K562 (cell line): Measurements from ENCODE around the gene KRT83.

Experiments
- BCL6 ChIP-seq: fragments of 250-450 bp; sonication (Bioruptor Pico); IDR thresholded peaks from 2 replicates; pipeline ENCODE4 v1.4.0; 2020
- EGR1 ChIP-seq: fragments of 450-650 bp; conservative IDR thresholded peaks from 2 replicates; pipeline ENCODE4 v1.6.1; 2017; ENCODE audit warnings: mild to moderate bottlenecking
- HCFC1 ChIP-seq: IDR thresholded peaks from 2 replicates; pipeline ENCODE4 v1.6.1; 2012; ENCODE audit warnings: low read depth, low read length, improper control_type of control experiment
- HLTF ChIP-seq: fragments of 450-650 bp; IDR thresholded peaks from 2 replicates; pipeline ENCODE4 v1.6.1; 2016
- JUNB ChIP-seq: fragments of 450-650 bp; formaldehyde crosslinking; conservative IDR thresholded peaks from 2 replicates; pipeline ENCODE4 v1.4.0; 2020; ENCODE audit warnings: mild to moderate bottlenecking
- JUND ChIP-seq, 2 experiments: IDR thresholded peaks; 2 replicates in 1 of 2; 3 replicates in 1 of 2; pipeline ENCODE4 v1.6.1; 2011; ENCODE audit warnings: borderline replicate concordance in 2 of 2, low read depth in 2 of 2, low read length in 2 of 2, improper control_type of control experiment in 1 of 2, missing biosample characterization in 1 of 2, missing genetic modification characterization in 1 of 2, missing genetic modification reagents in 1 of 2
- NR2F6 ChIP-seq: fragments of 450-650 bp; formaldehyde crosslinking; IDR thresholded peaks from 2 replicates; pipeline ENCODE4 v1.4.0; 2020; ENCODE audit warnings: mild to moderate bottlenecking
- POLR2AphosphoS5 ChIP-seq: IDR thresholded peaks from 2 replicates; pipeline ENCODE4 v1.6.1; 2011; ENCODE audit warnings: mild to moderate bottlenecking, low read depth, low read length, moderate library complexity; ENCODE audit not compliant: control insufficient read depth, insufficient read depth
- SNRNP70 ChIP-seq: fragments of 200-400 bp; formaldehyde crosslinking; optimal IDR thresholded peaks from 2 replicates; pipeline ENCODE3; 2017; ENCODE audit warnings: low read depth, low read length
- TCF7L2 ChIP-seq: fragments of 150-350 bp; IDR thresholded peaks from 2 replicates; pipeline ENCODE4 v1.6.1; 2016; ENCODE audit warnings: low read depth, mild to moderate bottlenecking, low read length, moderate library complexity
- ZFX ChIP-seq: sonication (generic); formaldehyde crosslinking; IDR thresholded peaks from 2 replicates; pipeline ENCODE4 v1.8.0; 2022; ENCODE audit warnings: mild to moderate bottlenecking, missing genetic modification reagents, moderate library complexity
- TF ChIP-seq, protein P1 (sequence below): conservative IDR thresholded peaks from 2 replicates; pipeline ENCODE4 v1.6.1; 2011; ENCODE audit warnings: low read depth, mild to moderate bottlenecking, low read length; ENCODE audit not compliant: control insufficient read depth

DNA sequence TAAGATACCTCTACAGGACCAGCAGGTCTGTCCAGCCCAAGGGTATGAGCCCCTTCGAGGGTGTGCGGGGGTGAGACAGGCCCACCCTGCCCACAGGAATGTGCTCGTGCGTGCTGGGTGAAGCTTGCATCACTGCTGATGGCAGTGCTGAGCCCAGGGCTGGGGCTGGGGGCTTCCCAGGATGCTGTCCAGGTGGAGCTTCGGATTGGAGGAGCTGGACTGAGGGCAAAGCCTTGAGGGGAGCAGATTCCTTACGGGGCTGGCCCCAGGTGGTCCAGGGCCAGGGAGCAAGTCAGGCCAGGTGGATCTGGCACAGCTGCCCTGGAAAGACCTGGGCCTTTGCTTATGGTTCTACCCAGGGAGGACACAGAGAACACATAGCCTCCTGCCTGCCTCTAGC lies 48.6 kb upstream of the KRT83 start:
- TF ChIP-seq POLR2AphosphoS5, result no peak
- TF ChIP-seq TCF7L2, result no peak
- TF ChIP-seq ZFX (CRISPR knock-in tag), result no peak
- TF ChIP-seq HCFC1, result no peak
- no peak for TF ChIP-seq BCL6 (CRISPR knock-in tag)
- no peak for TF ChIP-seq SNRNP70
- TF ChIP-seq, protein P1, sequence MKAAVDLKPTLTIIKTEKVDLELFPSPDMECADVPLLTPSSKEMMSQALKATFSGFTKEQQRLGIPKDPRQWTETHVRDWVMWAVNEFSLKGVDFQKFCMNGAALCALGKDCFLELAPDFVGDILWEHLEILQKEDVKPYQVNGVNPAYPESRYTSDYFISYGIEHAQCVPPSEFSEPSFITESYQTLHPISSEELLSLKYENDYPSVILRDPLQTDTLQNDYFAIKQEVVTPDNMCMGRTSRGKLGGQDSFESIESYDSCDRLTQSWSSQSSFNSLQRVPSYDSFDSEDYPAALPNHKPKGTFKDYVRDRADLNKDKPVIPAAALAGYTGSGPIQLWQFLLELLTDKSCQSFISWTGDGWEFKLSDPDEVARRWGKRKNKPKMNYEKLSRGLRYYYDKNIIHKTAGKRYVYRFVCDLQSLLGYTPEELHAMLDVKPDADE, result no peak
- TF ChIP-seq JUNB, result no peak
- TF ChIP-seq JUND (IDR thresholded peaks at IDR 0.05; ENCODE audit: borderline replicate concordance, low read depth, low read length), result no peak
- TF ChIP-seq JUND (tag; IDR thresholded peaks at IDR 0.05; ENCODE audit: borderline replicate concordance, low read depth, low read length), result no peak
- TF ChIP-seq EGR1, result no peak
- no peak for TF ChIP-seq NR2F6 (CRISPR knock-in tag)
- TF ChIP-seq HLTF, result no peak
